Ecto neural progenitor cell (in vitro differentiated cells): Measurements from ENCODE around the gene RPL13.

Source experiments
- DNase-seq: peaks from one replicate; pipeline ENCODE4 v3.0.0-alpha.2; 2018; ENCODE audit warnings: low spot score

RPL13 gene

GRCh38 chr16:89560378-89561141 lies at the start of gene RPL13:
Gene RPL13, plus strand, starts transcription at chr16:89560682. Its CDS starts 278 bp downstream, at chr16:89560960.
- DNase-seq = peak; percentile 96

DNA sequence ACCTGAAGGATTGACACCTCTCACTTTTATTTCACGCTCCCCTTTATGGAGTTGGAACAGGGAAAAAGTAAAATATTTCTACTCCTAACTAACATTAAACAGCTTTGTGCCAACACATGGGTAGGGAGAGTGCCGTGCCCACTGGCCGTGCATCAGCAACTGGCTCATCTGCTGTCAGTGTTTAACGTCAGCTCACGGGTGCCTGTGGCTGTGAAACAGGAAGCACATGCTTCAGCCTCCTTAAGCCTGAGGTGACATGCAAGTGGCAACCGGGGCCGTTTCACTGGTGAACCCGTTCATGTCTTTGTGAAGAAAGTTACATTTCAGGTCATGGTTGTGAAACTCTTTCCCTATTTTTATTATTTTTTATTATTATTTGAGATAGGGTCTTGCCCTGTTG lies 49.1 kb upstream of the RPL13 start:
- DNase-seq = no peak

DNA sequence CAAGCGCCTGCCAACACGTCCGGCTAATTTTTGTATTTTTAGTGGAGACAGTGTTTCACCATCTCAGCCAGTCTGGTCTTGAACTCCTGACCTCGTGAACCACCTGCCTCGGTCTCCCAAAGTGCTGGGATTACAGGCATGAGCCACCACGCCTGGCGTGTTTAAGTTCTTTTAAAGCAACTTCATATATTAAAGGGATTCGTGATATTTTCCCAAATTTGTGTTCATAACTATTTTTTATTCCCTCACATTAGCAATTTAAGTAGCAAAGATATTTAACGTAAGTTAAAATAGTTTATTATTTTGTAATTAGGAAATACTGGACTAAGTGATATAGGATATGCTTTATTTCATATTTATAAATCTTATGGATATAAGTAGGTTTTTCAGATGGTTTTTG lies 48.0 kb upstream of the RPL13 start:
- DNase-seq = no peak

GRCh38 chr16:89517128-89517527 lies 43.4 kb upstream of the RPL13 start:
- no peak for DNase-seq

- no peak for DNase-seq
Measured at GRCh38 chr16:89519881-89520280, 40.6 kb upstream of the RPL13 start.

DNA sequence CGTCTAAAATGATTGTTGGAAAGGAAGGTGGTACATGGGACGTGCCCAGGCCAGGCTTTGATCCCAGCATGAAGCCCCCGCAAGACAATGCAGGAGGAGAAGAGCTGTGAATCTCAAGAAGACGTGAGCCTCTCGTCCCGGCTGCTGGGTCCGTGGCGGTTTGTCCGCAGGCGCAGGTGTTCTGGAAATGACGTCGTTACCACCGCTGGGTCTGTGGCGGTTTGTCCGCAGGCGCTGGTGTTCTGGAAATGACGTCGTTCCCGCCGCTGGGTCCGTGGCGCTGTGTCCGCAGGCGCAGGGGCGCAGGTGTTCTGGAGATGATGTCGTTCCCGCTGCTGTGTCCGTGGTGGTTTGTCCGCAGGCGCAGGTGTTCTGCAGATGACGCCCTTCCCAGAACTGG lies 38.2 kb upstream of the RPL13 start:
- DNase-seq = no peak

DNA sequence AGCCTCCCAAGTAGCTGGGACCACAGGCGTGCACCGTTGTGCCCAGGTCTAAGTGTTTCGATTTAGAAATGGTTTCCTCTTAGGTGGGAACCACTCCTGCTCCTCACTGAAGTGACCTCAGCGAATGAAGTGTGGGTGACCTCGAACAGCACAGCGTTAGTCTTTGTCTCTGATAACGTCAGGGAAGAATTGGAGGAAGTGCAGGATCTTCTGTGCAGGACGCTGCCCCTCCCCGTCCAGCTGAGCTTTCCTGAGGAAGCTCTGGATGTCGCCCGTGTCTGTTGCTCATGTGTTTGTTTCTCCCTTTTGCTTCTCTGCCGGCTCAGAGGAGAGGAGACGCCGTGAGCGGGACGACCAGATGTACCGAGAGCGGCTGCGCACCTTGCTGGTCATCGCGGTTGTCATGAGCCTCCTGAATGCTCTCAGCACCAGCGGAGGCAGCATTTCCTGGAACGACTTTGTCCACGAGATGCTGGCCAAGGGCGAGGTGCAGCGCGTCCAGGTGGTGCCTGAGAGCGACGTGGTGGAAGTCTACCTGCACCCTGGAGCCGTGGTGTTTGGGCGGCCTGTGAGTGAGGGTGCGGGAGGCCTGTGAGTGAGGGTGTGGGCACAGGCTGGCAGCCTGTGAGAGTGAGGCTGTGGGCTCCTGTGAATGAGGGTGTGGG lies 36.7 kb upstream of the RPL13 start:
- DNase-seq = no peak

GRCh38 chr16:89525146-89525913 lies 35.2 kb upstream of the RPL13 start:
- DNase-seq = no peak

- DNase-seq = no peak
Measured at GRCh38 chr16:89529097-89529496, 31.4 kb upstream of the RPL13 start.

- no peak for DNase-seq
Measured at GRCh38 chr16:89530401-89531381, 29.8 kb upstream of the RPL13 start.

DNA sequence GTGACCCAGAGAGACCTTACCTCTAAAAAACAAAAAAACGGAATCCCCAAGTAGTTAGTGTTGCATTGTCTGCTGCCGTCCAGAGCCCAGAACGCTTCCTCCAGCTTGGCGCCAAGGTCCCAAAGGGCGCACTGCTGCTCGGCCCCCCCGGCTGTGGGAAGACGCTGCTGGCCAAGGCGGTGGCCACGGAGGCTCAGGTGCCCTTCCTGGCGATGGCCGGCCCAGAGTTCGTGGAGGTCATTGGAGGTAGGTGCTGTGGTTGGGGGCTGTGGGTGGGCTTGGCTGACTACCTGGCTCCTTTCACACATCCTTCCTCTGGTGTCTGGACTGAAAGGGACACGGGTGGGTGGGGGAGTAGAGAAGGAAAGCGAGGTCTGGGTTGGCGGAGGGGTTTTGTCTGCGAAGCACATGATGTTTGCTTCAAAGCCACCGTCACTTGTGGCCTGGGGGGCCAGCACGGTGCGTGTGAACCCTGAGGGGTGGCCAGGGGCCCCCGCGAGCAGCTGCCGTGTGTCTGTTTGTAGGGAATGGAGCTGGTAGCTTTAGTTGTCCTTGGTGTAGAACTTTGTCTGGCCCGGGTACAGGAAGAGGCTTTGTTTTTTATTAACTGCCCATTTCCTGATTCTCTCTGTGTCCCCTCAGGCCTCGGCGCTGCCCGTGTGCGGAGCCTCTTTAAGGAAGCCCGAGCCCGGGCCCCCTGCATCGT lies 28.5 kb upstream of the RPL13 start:
- no peak for DNase-seq

DNA sequence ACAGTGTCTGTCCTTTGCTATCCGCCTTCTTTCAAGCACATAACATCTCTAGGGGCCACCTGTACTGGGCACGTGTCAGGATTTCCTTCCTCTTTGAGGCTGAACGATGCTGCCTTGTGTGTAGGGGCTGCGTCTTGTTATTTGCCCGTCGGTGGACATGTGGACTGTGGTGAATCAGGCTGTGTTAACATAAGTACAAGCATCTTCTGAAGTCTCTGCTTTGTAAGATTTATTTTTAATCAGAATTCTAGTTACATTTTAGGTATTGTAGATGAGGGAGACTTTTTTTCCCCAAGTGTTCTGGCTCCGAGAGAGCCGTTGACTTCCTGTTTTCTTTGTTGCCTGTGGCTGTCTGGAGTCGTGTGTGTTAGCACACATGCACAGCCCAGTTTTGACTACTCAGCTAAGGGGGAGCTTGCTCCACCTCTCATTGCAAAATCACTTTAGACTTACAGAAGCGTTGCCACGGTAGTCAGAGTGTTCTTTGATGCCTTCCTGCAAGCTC lies 26.2 kb upstream of the RPL13 start:
- no peak for DNase-seq

DNA sequence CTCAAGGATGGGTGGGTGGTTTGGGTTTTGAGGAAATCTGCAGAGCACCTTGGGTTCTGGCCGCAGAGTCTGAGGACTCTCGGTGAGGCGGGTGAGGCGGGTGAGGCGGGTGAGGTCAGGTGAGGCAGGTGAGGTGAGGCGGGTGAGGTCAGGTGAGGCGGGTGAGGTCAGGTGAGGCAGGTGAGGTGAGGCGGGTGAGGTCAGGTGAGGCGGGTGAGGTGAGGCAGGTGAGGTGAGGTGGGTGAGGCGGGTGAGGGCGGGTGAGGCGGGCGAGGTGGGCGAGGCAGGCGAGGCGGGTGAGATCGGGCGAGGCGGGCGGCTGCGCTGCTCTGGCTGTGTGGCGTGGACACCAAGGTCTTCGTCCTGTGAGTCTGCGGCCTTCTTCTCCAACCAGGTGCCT lies 24.1 kb upstream of the RPL13 start:
- no peak for DNase-seq

DNA sequence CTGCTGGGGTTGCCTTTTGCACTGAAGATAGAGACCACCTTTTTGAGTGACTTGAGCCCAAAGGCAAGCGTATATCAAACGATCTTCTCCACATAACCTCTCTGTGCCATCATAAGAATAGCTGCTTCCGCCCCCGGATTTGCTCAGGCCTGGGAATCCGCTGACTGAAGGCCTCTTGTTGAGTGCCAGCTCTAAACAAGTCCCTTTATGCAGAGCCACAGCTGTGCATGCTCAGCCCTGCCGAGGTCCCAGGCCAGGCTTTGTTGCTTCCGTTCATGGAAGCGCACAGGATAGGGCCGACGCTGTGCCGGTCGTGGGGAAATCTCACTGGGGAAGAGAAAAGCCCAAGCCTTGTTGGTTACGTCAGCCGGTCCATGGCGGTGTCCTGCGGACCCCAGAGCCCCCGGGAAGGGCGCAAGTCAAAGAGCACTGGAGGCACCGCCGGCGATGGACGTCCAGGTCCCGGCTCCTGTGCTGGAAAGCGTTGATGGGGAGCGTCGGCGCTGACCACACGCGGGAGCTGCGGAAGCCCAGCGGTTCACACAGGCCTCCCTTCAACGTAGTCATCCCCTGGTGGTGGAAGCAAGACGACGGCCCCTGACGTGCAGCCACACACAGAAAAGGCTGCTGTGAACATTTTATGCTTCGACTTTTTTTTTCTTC lies 23.5 kb upstream of the RPL13 start:
- no peak for DNase-seq

DNA sequence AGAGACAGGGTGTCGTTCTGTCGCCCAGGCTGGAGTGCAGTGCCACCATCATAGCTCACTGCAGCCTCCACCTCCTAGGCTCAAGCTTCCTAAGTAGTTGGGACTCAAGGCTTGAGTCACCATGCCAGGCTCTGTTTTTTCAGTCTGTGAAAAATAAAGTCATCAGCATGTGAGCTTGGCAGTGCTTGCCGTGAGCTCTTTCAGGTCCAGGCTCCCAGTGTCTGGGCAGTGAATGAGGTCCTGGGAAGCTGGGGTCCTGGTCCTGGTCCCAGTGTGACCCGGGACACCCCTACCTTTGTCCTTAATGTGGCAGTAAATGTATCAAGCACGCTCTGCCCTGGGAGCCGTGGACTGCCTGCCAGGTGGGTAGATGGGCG lies 22.9 kb upstream of the RPL13 start:
- DNase-seq = no peak

- DNase-seq = no peak
Measured at GRCh38 chr16:89538286-89538685, 22.2 kb upstream of the RPL13 start.

DNA sequence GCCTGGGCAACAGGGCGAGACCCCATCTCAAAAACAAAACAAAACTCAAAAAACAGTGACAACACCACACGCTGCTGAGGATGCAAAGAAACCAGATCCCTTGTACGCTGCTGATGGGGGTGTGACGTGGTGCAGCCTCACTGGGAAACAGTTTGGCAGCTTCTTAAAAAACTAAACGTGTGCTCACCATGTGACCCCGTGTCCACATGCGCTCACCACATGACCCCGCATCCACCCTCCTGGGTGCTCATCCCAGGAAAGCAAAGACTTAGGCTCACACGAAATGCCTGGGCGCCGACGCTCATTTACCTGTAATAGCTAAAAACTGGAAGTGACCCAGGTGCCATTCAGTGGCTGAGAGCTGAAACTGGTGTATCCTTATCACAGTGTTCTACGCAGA lies 19.9 kb upstream of the RPL13 start:
- DNase-seq = no peak

DNA sequence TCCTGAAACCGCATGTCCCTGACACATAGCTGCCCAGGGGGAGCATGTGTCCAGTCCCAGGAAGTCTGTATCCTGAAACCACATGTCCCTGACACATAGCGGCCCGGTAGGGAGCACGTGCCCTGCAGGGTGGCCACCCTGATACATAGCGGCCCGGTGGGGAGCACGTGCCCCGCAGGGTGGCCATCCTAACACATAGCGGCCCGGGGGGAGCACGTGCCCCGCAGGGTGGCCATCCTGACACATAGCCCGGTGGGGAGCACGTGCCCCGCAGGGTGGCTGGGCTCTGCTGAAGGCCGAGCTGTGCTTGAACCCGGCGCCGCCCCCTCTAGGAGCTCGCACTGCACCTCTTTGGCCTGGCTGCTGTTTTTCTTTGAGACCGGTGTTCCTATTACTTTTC lies 18.7 kb upstream of the RPL13 start:
- no peak for DNase-seq

DNA sequence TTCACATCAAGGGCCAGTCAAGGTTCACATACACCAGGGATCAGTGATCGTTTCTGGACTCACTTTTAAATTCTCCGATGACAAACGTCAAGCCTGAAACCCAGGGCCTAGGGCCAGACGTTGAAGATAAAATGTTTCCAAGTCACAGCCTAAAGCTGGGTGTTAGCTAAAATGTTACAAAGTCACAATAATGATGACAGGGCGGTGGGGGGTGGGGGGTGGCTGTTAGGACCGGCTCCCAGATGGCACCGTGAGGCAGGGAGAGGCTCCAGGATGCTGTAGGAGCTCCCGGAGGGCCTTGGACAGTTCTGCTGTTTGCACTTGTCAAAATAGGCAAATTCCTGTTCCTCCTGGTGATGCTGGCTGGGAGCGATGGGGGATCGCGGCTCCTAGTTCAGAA lies 16.4 kb upstream of the RPL13 start:
- DNase-seq = no peak

DNA sequence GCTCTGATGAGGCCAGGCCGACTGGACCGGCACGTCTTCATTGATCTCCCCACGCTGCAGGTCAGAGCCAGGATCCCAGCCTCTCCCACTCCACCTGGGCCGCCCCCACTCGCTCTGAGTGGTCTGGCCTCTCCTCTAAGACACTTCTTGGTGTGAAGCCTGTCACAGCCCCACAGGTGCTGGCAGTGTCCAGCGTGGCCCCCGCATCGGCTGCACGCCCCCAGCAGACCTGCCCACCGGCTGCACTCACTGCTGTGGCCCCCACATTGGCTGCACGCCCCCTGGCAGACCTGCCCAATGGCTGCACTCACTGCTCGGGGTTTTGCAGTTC lies 15.8 kb upstream of the RPL13 start:
- no peak for DNase-seq
